Right forelimb (tissue), 1 donor: ENCODE data around the gene DIRAS3.
"Not testable (repeated sequence)": the region's sequence is repeated elsewhere in the genome, so short reads cannot be mapped to it uniquely, and the experiment has no call there.

ENCODE experiments used
- DNase-seq: peaks from one replicate; pipeline ENCODE4 v3.0.0-alpha.2; 2018

The DIRAS3 gene

GRCh38 chr1:68049941-68050878, at the start of gene DIRAS3:
Gene DIRAS3, minus strand, starts transcription at chr1:68050627. Its CDS starts 3,330 bp downstream, at chr1:68047297.
- peak; percentile 52 for DNase-seq

GRCh38 chr1:68093737-68094136, 43.3 kb upstream of the DIRAS3 start:
- DNase-seq, result no peak

- DNase-seq, result no peak
These were observed 36.8 kb upstream of the DIRAS3 start for GRCh38 chr1:68087184-68087583.

- no peak for DNase-seq
These were observed 35.3 kb upstream of the DIRAS3 start for GRCh38 chr1:68085752-68086151.

GRCh38 chr1:68083686-68084085, 33.3 kb upstream of the DIRAS3 start:
- no peak for DNase-seq

- DNase-seq, result no peak
These were observed 31.4 kb upstream of the DIRAS3 start for GRCh38 chr1:68081775-68082283.

- no peak for DNase-seq
These were observed 28.2 kb upstream of the DIRAS3 start for GRCh38 chr1:68078647-68079046.

- no peak for DNase-seq
These were observed 24.0 kb upstream of the DIRAS3 start for GRCh38 chr1:68074472-68074871.

GRCh38 chr1:68065766-68066165, 15.3 kb upstream of the DIRAS3 start:
- DNase-seq, result no peak

- DNase-seq, result not testable (repeated sequence)
These were observed 7.6 kb upstream of the DIRAS3 start for GRCh38 chr1:68058053-68058452.

GRCh38 chr1:68057564-68057963, 7.1 kb upstream of the DIRAS3 start:
- DNase-seq, result no peak

GRCh38 chr1:68057050-68057449, 6.6 kb upstream of the DIRAS3 start:
- DNase-seq, result no peak

GRCh38 chr1:68051475-68051874, 1.0 kb upstream of the DIRAS3 start:
- peak; percentile 68 for DNase-seq

GRCh38 chr1:68047659-68048026, 2.8 kb downstream of the DIRAS3 start:
- no peak for DNase-seq

GRCh38 chr1:68046885-68047658, 3.4 kb downstream of the DIRAS3 start:
- DNase-seq, result no peak

- no peak for DNase-seq
These were observed 4.0 kb downstream of the DIRAS3 start for GRCh38 chr1:68046423-68046822.

GRCh38 chr1:68045511-68046180, 4.8 kb downstream of the DIRAS3 start:
- no peak for DNase-seq

GRCh38 chr1:68043443-68044090, 6.9 kb downstream of the DIRAS3 start:
- no peak for DNase-seq

- no peak for DNase-seq
These were observed 13.5 kb downstream of the DIRAS3 start for GRCh38 chr1:68036946-68037345.

GRCh38 chr1:68029444-68029843, 21.0 kb downstream of the DIRAS3 start:
- no peak for DNase-seq

- no peak for DNase-seq
These were observed 21.9 kb downstream of the DIRAS3 start for GRCh38 chr1:68028566-68028965.

GRCh38 chr1:68024635-68025338, 25.6 kb downstream of the DIRAS3 start:
- no peak for DNase-seq
